GM19328 (cell line): Measurements from ENCODE around the gene HMG20B.

Experiments
- ATAC-seq: cut with Tn5 transposase; IDR thresholded peaks from one replicate; pipeline ENCODE4 v1.9.1; 2021; ENCODE audit warnings: mild to moderate bottlenecking, moderate library complexity; ENCODE audit not compliant: unreplicated experiment

HMG20B gene

DNA sequence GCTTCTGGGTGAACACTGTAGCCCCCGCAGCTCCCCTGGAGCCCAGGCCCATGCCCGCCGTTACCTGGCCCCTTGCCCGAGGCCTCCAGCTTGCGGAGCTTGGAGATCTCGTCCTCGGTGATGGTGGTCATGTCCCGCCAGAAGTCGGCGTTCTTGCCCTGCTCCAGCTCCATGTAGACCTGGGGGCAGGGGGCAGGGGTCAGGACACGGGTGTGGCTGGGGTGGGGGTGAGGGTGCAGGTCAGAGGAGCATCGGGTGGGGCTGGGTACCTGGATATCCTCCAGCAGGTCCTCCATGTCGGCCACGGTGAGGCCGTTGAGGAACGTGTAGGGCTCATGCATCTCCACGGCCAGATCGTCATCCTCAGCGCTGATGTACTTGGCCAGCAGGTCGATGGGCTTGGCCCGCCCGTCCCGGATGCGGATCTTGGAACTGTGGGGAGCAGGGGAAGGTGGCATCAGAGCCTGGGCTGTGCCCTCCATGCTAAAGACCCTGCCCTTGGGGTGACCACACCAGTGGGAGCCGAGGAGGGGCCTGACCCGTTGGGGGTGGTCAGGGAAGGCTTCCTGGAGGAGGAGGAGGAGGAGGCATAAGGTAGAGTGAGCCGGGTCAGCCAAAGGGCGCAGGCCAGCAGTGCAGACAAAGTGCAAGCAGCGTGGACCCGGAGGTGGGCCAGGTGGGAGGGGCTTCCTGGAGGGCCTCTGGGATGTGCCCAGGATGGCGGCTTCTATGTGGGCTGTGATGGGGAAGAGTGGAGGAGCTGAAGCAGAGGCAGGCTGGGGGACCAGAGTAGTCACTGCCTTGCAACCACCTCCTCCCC, 46.3 kb downstream of the HMG20B start:
- no peak for ATAC-seq

- no peak for ATAC-seq
Measured at GRCh38 chr19:3619631-3620012, 46.9 kb downstream of the HMG20B start.

GRCh38 chr19:3620145-3620816, 47.5 kb downstream of the HMG20B start:
- ATAC-seq, result no peak

- ATAC-seq, result no peak
Measured at GRCh38 chr19:3620817-3621547, 48.2 kb downstream of the HMG20B start.

DNA sequence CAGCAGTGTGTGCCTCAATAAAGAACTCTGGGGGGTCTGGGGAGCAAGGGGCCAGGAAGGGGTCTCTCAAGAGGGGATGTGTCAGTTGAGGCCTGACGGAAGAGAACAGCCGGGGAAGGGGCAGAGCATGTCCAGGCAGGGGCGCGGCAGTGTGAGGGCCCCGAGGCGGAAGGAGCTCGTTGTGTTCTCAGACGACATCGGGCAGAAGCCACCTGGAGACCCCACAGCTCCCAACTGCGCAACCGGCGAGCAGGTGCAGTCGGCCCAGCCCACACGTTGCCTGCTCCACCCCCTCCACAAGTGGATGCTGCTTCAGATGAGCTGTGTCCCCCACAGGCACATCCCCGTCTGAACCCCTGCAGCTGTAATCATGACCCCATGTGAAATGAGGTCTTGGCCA, 48.9 kb downstream of the HMG20B start:
- no peak for ATAC-seq

GRCh38 chr19:3622224-3622623, 49.5 kb downstream of the HMG20B start:
- ATAC-seq, result no peak

DNA sequence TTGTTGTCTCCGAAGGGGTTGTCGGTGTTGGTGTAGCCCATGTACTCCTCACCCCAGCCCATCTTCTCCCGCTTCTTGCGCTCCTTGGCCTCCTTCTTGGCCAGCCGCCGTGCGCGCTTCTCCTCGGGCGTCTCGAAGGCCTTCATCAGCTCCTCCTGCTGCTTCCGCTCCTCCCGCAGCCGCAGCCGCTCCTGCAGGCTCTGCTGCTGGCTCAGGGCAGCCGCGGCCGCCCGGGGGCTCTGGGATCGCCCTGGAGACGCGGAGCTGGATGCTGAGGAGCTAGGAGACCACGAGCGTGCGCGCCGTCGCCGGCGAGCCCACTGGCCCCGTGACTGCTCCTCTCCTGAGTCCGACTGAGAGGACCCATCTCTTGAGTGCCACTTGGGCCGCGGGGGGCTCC, 51.0 kb downstream of the HMG20B start:
- ATAC-seq, result no peak

DNA sequence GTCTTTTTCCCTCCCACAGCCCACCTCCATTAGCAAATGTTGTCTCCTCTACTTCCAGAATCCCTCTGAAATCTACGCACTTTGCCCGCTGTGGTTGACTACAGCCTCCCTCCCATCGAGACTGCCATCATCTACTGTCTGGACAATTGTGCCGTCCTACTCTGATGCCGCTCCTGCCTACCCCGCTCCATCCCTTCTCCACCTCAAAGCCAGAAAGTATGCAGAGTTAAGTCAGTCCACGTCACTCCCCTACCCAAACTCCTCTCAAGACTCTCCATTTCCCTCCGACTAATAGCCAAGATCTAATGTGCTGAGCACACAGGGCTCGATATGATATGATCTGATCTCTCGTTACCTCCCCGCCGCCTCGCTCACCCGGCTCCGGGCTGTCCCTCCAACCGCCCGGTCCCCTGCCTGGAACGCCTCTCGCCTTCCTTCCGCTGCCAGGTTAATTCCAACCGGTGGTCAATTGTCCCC, 53.3 kb downstream of the HMG20B start:
- ATAC-seq, result no peak

- peak; percentile 91 for ATAC-seq
Measured at GRCh38 chr19:3626473-3627350, 54.0 kb downstream of the HMG20B start, which contains the start of gene CACTIN. Gene CACTIN (minus strand): TSS chr19:3626790. CDS start chr19:3626762, 28 bp downstream.

- ATAC-seq, result no peak
Measured at GRCh38 chr19:3627351-3627723, 54.6 kb downstream of the HMG20B start.
